ENCODE results near the gene RASL12. TPM values are rescaled to one million over a fixed set of nuclear protein-coding genes. Genes with fewer than 3 reads are reported as not detected.

Gene RASL12
- total RNA-seq, 1 donor from 2014 or later = 5.8 TPM

DNA sequence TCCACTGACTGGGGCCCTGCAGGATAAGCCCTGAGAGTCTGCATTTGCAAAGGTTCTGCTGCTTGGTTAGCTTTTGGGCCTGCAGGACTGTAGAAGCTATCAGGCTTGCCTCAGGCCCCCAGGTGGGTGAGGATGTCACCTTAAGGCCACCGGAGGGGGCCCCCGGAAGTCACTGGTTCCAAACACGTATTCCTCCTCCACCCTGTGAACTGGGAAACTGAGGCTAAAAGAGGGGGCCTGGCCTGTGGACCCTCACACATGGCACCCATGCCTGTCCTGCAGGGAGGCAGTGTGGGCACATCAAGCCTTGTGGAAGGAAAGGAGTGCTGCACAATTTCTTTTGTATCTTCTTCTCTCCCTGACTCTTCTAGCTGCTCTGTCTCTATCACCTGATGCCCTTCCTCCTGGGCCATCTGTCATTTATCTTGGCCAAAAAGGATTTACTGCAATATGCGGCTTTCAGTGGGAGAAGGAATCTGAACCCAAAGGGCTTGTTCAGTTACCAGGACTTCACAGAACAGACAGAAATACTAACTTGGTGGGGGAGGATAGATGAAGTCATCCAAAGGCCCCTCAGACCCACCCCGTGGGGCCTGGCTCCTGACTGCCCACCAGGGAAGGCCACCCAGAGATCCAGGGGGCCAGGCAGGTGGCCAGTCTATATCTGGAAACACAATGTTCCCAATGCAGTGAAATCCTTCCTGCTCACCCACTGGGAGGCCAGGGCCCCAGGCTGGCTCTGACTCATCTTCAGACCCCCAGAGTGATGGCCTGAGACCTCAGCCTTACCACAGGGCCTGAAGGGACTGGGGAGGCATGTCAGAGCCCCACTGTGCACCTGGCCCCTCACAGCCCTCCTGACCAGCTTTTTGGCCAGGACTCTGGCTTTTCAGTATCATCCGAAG is 28.9 kb upstream of the RASL12 start:
- Mint-ChIP-seq H3K27me3 (ENCODE audit: insufficient read depth, low read depth) (peaks cover 2% of the 10 kb centered on the region), H3K4me3 (no peak overlapping the region), H3K9me3 (no peaks in the 10 kb centered on the region), H3K36me3 (peaks cover 19% of the 10 kb centered on the region), H3K4me1 (peaks cover 9% of the 10 kb centered on the region), H3K27ac (no peak overlapping the region)
- H3K4me2 ChIP-seq = no peak overlapping the region
- no peaks in the 10 kb centered on the region for H4K20me1 ChIP-seq (ENCODE audit: low read depth)
- H3K79me2 ChIP-seq (ENCODE audit: low read depth) = no peaks in the 10 kb centered on the region
- no peaks in the 10 kb centered on the region for H3K27me3 ChIP-seq
- H3K9ac ChIP-seq = no peak overlapping the region
- H3K9me3 ChIP-seq (ENCODE audit: low read depth) = no peaks in the 10 kb centered on the region
- no peak for DNase-seq (ENCODE audit: low spot score)
- peaks cover 1% of the 10 kb centered on the region for H3F3A ChIP-seq (ENCODE audit: low read depth)
- H2AFZ ChIP-seq (replicated peaks) = no peak overlapping the region
- no peak overlapping the region for H3K4me3 ChIP-seq
- H3K27ac ChIP-seq = no peak overlapping the region
- no peaks in the 10 kb centered on the region for H3K4me1 ChIP-seq
- no peak for TF ChIP-seq EZH2phosphoT487 (IDR thresholded peaks at IDR 0.05)
- TF ChIP-seq, protein P1, sequence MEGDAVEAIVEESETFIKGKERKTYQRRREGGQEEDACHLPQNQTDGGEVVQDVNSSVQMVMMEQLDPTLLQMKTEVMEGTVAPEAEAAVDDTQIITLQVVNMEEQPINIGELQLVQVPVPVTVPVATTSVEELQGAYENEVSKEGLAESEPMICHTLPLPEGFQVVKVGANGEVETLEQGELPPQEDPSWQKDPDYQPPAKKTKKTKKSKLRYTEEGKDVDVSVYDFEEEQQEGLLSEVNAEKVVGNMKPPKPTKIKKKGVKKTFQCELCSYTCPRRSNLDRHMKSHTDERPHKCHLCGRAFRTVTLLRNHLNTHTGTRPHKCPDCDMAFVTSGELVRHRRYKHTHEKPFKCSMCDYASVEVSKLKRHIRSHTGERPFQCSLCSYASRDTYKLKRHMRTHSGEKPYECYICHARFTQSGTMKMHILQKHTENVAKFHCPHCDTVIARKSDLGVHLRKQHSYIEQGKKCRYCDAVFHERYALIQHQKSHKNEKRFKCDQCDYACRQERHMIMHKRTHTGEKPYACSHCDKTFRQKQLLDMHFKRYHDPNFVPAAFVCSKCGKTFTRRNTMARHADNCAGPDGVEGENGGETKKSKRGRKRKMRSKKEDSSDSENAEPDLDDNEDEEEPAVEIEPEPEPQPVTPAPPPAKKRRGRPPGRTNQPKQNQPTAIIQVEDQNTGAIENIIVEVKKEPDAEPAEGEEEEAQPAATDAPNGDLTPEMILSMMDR (IDR thresholded peaks at IDR 0.05) = no peak
- TF ChIP-seq EZH2 (IDR thresholded peaks at IDR 0.05) = no peak
- no peaks in the 10 kb centered on the region for H3K36me3 ChIP-seq

DNA sequence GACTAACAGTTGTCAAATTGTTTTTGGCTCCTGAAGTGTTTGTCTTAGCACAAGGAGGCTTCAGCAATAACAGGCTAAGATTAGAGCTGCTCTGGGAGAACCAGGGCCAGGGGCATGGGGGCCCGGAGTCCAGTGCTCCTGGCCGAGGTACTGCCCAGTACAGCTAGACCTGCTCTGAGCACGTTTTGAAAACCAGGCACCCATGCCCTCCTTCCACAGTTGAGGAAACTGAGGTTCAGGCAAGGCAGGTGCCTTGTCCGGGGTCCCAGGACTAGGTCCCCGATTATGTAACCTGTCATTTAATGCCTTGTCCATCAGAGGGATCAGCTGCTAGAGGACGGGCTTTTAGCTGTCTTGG is 27.9 kb upstream of the RASL12 start:
- H3K36me3 Mint-ChIP-seq = peaks cover 15% of the 10 kb centered on the region
- Histone ChIP-seq H3F3A (ENCODE audit: low read depth) (no peaks in the 10 kb centered on the region), H3K4me3 (no peak overlapping the region), H3K4me1 (no peaks in the 10 kb centered on the region), H3K9me3 (ENCODE audit: low read depth) (no peaks in the 10 kb centered on the region), H3K27ac (no peak overlapping the region), H2AFZ (replicated peaks) (no peak overlapping the region), H3K4me2 (no peak overlapping the region), H3K79me2 (ENCODE audit: low read depth) (no peaks in the 10 kb centered on the region), H3K36me3 (no peaks in the 10 kb centered on the region), H3K9ac (no peak overlapping the region), H4K20me1 (ENCODE audit: low read depth) (no peaks in the 10 kb centered on the region), H3K27me3 (no peaks in the 10 kb centered on the region)
- peaks cover 2% of the 10 kb centered on the region for H3K27me3 Mint-ChIP-seq (ENCODE audit: insufficient read depth, low read depth)
- H3K9me3 Mint-ChIP-seq = no peaks in the 10 kb centered on the region
- no peak overlapping the region for H3K4me3 Mint-ChIP-seq
- DNase-seq (ENCODE audit: low spot score) = no peak
- TF ChIP-seq EZH2phosphoT487 (IDR thresholded peaks at IDR 0.05) = no peak
- no peak for TF ChIP-seq EZH2 (IDR thresholded peaks at IDR 0.05)
- TF ChIP-seq, protein P1 (IDR thresholded peaks at IDR 0.05) = no peak
- peaks cover 9% of the 10 kb centered on the region for H3K4me1 Mint-ChIP-seq
- no peak overlapping the region for H3K27ac Mint-ChIP-seq

DNA sequence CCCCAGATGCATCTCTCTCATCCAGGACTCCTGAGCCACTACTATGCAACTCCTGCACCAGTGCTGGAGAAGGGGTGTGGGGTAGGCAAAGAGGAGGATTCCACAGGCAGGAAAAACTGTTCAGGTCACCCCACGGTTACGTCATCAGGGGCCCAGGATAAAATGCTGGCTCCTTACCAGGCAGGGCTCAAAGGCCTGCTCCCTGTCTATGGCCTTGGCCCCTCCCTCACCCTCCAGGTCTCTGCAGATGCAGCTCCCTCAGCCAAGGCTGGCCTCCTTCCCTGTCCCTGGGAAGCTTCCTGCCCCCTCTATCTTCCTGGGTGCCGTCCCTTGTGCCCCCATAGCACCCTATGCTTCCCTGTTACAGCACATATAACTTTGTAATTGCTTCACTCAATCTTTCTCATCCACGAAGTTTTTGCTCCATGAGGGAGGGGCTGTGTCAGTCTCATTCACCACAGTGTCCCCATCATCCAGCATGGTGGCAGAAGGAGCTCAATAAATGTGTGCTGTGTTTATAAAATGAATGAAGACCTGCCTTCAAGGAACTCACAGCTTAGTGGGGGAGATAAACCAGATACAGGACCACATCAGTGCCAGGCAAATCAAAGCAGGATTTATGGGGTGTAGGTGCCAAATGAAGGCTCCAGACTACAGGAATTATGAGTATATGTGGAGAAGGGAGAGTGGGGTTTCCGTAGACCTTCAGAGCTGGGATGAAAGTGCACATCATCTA is 27.4 kb upstream of the RASL12 start:
- Mint-ChIP-seq H3K4me3 (no peak overlapping the region), H3K27me3 (ENCODE audit: insufficient read depth, low read depth) (peaks cover 2% of the 10 kb centered on the region), H3K27ac (peak overlapping the region; percentile 44), H3K36me3 (peaks cover 15% of the 10 kb centered on the region), H3K4me1 (peaks cover 9% of the 10 kb centered on the region), H3K9me3 (no peaks in the 10 kb centered on the region)
- Histone ChIP-seq H3K79me2 (ENCODE audit: low read depth) (no peaks in the 10 kb centered on the region), H3K4me1 (no peaks in the 10 kb centered on the region), H3K9me3 (ENCODE audit: low read depth) (no peaks in the 10 kb centered on the region), H3K36me3 (no peaks in the 10 kb centered on the region), H3K27ac (no peak overlapping the region), H4K20me1 (ENCODE audit: low read depth) (no peaks in the 10 kb centered on the region), H3K4me3 (no peak overlapping the region), H3F3A (ENCODE audit: low read depth) (no peaks in the 10 kb centered on the region), H3K4me2 (no peak overlapping the region), H2AFZ (replicated peaks) (no peak overlapping the region), H3K27me3 (no peaks in the 10 kb centered on the region), H3K9ac (no peak overlapping the region)
- TF ChIP-seq, protein P1 (IDR thresholded peaks at IDR 0.05) = no peak
- no peak for TF ChIP-seq EZH2 (IDR thresholded peaks at IDR 0.05)
- no peak for TF ChIP-seq EZH2phosphoT487 (IDR thresholded peaks at IDR 0.05)
- no peak for DNase-seq (ENCODE audit: low spot score)
